Measurements from ENCODE around the gene MAP1B. TPM values are rescaled to one million over a fixed set of nuclear protein-coding genes. Genes with fewer than 3 reads are reported as not detected.

MAP1B gene
- total RNA-seq, 1 experiment from 2014 or later: 34.6 TPM

- no peaks in the 10 kb centered on the region for H3K27me3 Mint-ChIP-seq (ENCODE audit: unreplicated experiment)
- no peaks in the 10 kb centered on the region for H3K9me3 Mint-ChIP-seq (ENCODE audit: low read depth, unreplicated experiment)
- peaks cover 14% of the 10 kb centered on the region for H3K4me1 Mint-ChIP-seq (ENCODE audit: low read depth, unreplicated experiment)
- intact Hi-C loops (cut with micrococcal nuclease; ENCODE audit: unreplicated experiment): no loop called here
- no peak for DNase-seq
- CTCF ChIA-PET: interaction anchor here (0.6 kb wide), 1 partner anchor 10 kb away, joined by 4 read pairs; no protein-coding TSS in a partner anchor
- TF ChIP-seq CTCF (IDR thresholded peaks at IDR 0.05; ENCODE audit: unreplicated experiment): no peak
- H3K36me3 Mint-ChIP-seq (ENCODE audit: insufficient read depth, unreplicated experiment): no peaks in the 10 kb centered on the region
- no peak overlapping the region for H3K27ac Mint-ChIP-seq (ENCODE audit: unreplicated experiment)
- no TSS peak for BruUV-seq (replicated peaks)
- H3K4me3 Mint-ChIP-seq (ENCODE audit: low read depth, unreplicated experiment): no peak overlapping the region
Measured at GRCh38 chr5:72237879-72238278, 130.6 kb downstream of the MAP1B start.

- H3K9me3 Mint-ChIP-seq (ENCODE audit: low read depth, unreplicated experiment): no peaks in the 10 kb centered on the region
- no peak overlapping the region for H3K27ac Mint-ChIP-seq (ENCODE audit: unreplicated experiment)
- DNase-seq: no peak
- CTCF ChIA-PET: no interaction called here
- H3K4me1 Mint-ChIP-seq (ENCODE audit: low read depth, unreplicated experiment): peaks cover 17% of the 10 kb centered on the region
- TF ChIP-seq CTCF (IDR thresholded peaks at IDR 0.05; ENCODE audit: unreplicated experiment): no peak
- no peaks in the 10 kb centered on the region for H3K36me3 Mint-ChIP-seq (ENCODE audit: insufficient read depth, unreplicated experiment)
- no peaks in the 10 kb centered on the region for H3K27me3 Mint-ChIP-seq (ENCODE audit: unreplicated experiment)
- intact Hi-C loops (cut with micrococcal nuclease; ENCODE audit: unreplicated experiment): no loop called here
- no peak overlapping the region for H3K4me3 Mint-ChIP-seq (ENCODE audit: low read depth, unreplicated experiment)
- no TSS peak for BruUV-seq (replicated peaks)
Measured at GRCh38 chr5:72238712-72239445, 131.6 kb downstream of the MAP1B start.

- peak; percentile 31 for DNase-seq
- intact Hi-C loops (cut with micrococcal nuclease; ENCODE audit: unreplicated experiment): no loop called here
- H3K27me3 Mint-ChIP-seq (ENCODE audit: unreplicated experiment): no peaks in the 10 kb centered on the region
- H3K4me3 Mint-ChIP-seq (ENCODE audit: low read depth, unreplicated experiment): no peak overlapping the region
- no peak for TF ChIP-seq CTCF (IDR thresholded peaks at IDR 0.05; ENCODE audit: unreplicated experiment)
- no peaks in the 10 kb centered on the region for H3K9me3 Mint-ChIP-seq (ENCODE audit: low read depth, unreplicated experiment)
- H3K27ac Mint-ChIP-seq (ENCODE audit: unreplicated experiment): no peak overlapping the region
- no TSS peak for BruUV-seq (replicated peaks)
- no peaks in the 10 kb centered on the region for H3K36me3 Mint-ChIP-seq (ENCODE audit: insufficient read depth, unreplicated experiment)
- H3K4me1 Mint-ChIP-seq (ENCODE audit: low read depth, unreplicated experiment): peaks cover 25% of the 10 kb centered on the region
- CTCF ChIA-PET: no interaction called here
Measured at GRCh38 chr5:72241346-72242003, 134.2 kb downstream of the MAP1B start.

- no peak for TF ChIP-seq CTCF (IDR thresholded peaks at IDR 0.05; ENCODE audit: unreplicated experiment)
- Mint-ChIP-seq H3K36me3 (ENCODE audit: insufficient read depth, unreplicated experiment) (no peaks in the 10 kb centered on the region), H3K4me1 (ENCODE audit: low read depth, unreplicated experiment) (peaks cover 25% of the 10 kb centered on the region), H3K27me3 (ENCODE audit: unreplicated experiment) (no peaks in the 10 kb centered on the region), H3K4me3 (ENCODE audit: low read depth, unreplicated experiment) (no peak overlapping the region), H3K9me3 (ENCODE audit: low read depth, unreplicated experiment) (no peaks in the 10 kb centered on the region), H3K27ac (ENCODE audit: unreplicated experiment) (no peak overlapping the region)
- no peak for DNase-seq
- no TSS peak for BruUV-seq (replicated peaks)
- CTCF ChIA-PET: interaction anchor here (0.7 kb wide), 1 partner anchor 21 kb away, joined by 5 read pairs; no protein-coding TSS in a partner anchor
- intact Hi-C loops (cut with micrococcal nuclease; ENCODE audit: unreplicated experiment): no loop called here
Measured at GRCh38 chr5:72242796-72243475, 135.7 kb downstream of the MAP1B start.

All from Calu3 (cell line).